K562 (cell line): Measurements from ENCODE around the gene NTRK1. TPM values are rescaled to one million over a fixed set of nuclear protein-coding genes. Genes with fewer than 3 reads are reported as not detected.

ENCODE experiments used
- BACH1 ChIP-seq: fragments of 200-800 bp; sonication (Bioruptor generic); IDR thresholded peaks from 2 replicates; pipeline ENCODE4 v1.6.1; 2016; ENCODE audit warnings: missing genetic modification characterization, missing compliant biosample characterization
- BRF1 ChIP-seq: IDR thresholded peaks from 3 replicates; pipeline ENCODE4 v1.6.1; 2011; ENCODE audit warnings: borderline replicate concordance, mild to moderate bottlenecking; ENCODE audit not compliant: insufficient read length; ENCODE audit errors: extremely low read depth
- CHCHD3 ChIP-seq: fragments of 250-450 bp; sonication (Bioruptor Pico); IDR thresholded peaks from 2 replicates; pipeline ENCODE4 v2.1.2; 2022; ENCODE audit warnings: mild to moderate bottlenecking
- ELF1 ChIP-seq: fragments of 200-800 bp; sonication (Bioruptor generic); IDR thresholded peaks from 2 replicates; pipeline ENCODE4 v1.6.1; 2016; ENCODE audit warnings: missing genetic modification characterization, missing compliant biosample characterization
- EP400 ChIP-seq: fragments of 450-650 bp; IDR thresholded peaks from 2 replicates; pipeline ENCODE4 v1.6.1; 2017; ENCODE audit warnings: antibody characterized with exemption, mild to moderate bottlenecking, moderate library complexity
- ESRRA ChIP-seq: fragments of 450-650 bp; IDR thresholded peaks from 2 replicates; pipeline ENCODE4 v1.6.1; 2014; ENCODE audit warnings: low read depth, mild to moderate bottlenecking, moderate library complexity, borderline replicate concordance
- MTA1 ChIP-seq: fragments of 450-650 bp; IDR thresholded peaks from 2 replicates; pipeline ENCODE4 v1.6.1; 2017; ENCODE audit warnings: borderline replicate concordance
- NEUROD1 ChIP-seq: fragments of 150-350 bp; IDR thresholded peaks from 2 replicates; pipeline ENCODE4 v1.6.1; 2014; ENCODE audit warnings: borderline replicate concordance, low read length, low read depth; ENCODE audit not compliant: partially characterized antibody
- PREB ChIP-seq: sonication (generic); formaldehyde crosslinking; IDR thresholded peaks from 2 replicates; pipeline ENCODE4 v1.8.1; 2023; ENCODE audit warnings: mild to moderate bottlenecking, missing genetic modification reagents
- RBM15 ChIP-seq: fragments of 200-400 bp; formaldehyde crosslinking; IDR thresholded peaks from 2 replicates; pipeline ENCODE4 v1.6.1; 2018; ENCODE audit warnings: mild to moderate bottlenecking, low read length, moderate library complexity; ENCODE audit not compliant: insufficient read depth
- RBM22 ChIP-seq: fragments of 200-400 bp; formaldehyde crosslinking; IDR thresholded peaks from 2 replicates; pipeline ENCODE4 v1.6.1; 2018; ENCODE audit warnings: low read length, low read depth; ENCODE audit not compliant: poor library complexity, severe bottlenecking
- SIX5 ChIP-seq, 2 experiments: IDR thresholded peaks; 2 replicates each; pipeline ENCODE4 v1.6.1; 2011; ENCODE audit warnings: low read length in 2 of 2, borderline replicate concordance in 1 of 2, low read depth in 1 of 2, mild to moderate bottlenecking in 1 of 2, moderate library complexity in 1 of 2; ENCODE audit not compliant: insufficient read depth in 1 of 2
- SLC30A9 ChIP-seq: fragments of 250-450 bp; sonication (Bioruptor Pico); IDR thresholded peaks from 2 replicates; pipeline ENCODE4 v1.8.0; 2022; ENCODE audit warnings: mild to moderate bottlenecking, moderate library complexity
- SNRNP70 ChIP-seq: fragments of 200-400 bp; formaldehyde crosslinking; optimal IDR thresholded peaks from 2 replicates; pipeline ENCODE3; 2017; ENCODE audit warnings: low read depth, low read length
- TAL1 ChIP-seq: fragments of 450-650 bp; IDR thresholded peaks from 2 replicates; pipeline ENCODE4 v1.6.1; 2016; ENCODE audit warnings: mild to moderate bottlenecking
- U2AF2 ChIP-seq: fragments of 200-400 bp; formaldehyde crosslinking; optimal IDR thresholded peaks from 2 replicates; pipeline ENCODE3; 2017; ENCODE audit warnings: low read depth, mild to moderate bottlenecking, low read length
- ZNF217 ChIP-seq: sonication (generic); formaldehyde crosslinking; IDR thresholded peaks from 2 replicates; pipeline ENCODE4 v1.8.0; 2022; ENCODE audit warnings: mild to moderate bottlenecking, missing genetic modification reagents
- ZNF263 ChIP-seq: sonication (generic); formaldehyde crosslinking; IDR thresholded peaks from 2 replicates; pipeline ENCODE4 v1.8.0; 2022; ENCODE audit warnings: mild to moderate bottlenecking, missing genetic modification reagents, borderline replicate concordance
- ZNF507 ChIP-seq: conservative IDR thresholded peaks from 2 replicates; pipeline ENCODE4 v1.6.1; 2017; ENCODE audit warnings: missing genetic modification characterization, missing compliant biosample characterization
- ZNF518B ChIP-seq: fragments of 250-450 bp; sonication (Bioruptor Pico); IDR thresholded peaks from 2 replicates; pipeline ENCODE4 v1.5.0; 2021; ENCODE audit warnings: mild to moderate bottlenecking, moderate library complexity
- ZNF830 ChIP-seq: fragments of 250-450 bp; sonication (Bioruptor Pico); IDR thresholded peaks from 2 replicates; pipeline ENCODE4 v1.5.0; 2021; ENCODE audit warnings: mild to moderate bottlenecking
- polyA plus RNA-seq, 8 experiments: library from polyadenylated mRNA; depleted of rRNA in 4 of 8; stranded (reverse) in 5 of 8; unstranded in 3 of 8; fragments of >200 nt; fragmentation: Nextera tagmentation in 2 of 8; fragmentation: Illumina TruSeq in 1 of 8; extraction: Ambion mirVana in 2 of 8; extraction: Trizol in 1 of 8; gene quantifications; 2 replicates each; pipeline versions ENCODE4 v1.2.1 to v1.2.3, GENCODE V29; 2011 to 2014; ENCODE audit warnings: inconsistent platforms in 1 of 8, missing spikeins in 1 of 8
- total RNA-seq, 7 experiments: library from RNA; depleted of rRNA in 6 of 7; stranded (reverse); fragments of >200 nt in 6 of 7; fragmentation: Illumina TruSeq in 2 of 7; extraction: Trizol in 2 of 7; gene quantifications; 2 replicates each; pipeline versions ENCODE4 v1.2.1 to v1.2.3, GENCODE V29; 2011 to 2021; ENCODE audit warnings: low replicate concordance in 1 of 7
- TF ChIP-seq, protein P1 (sequence below): fragments of 250-450 bp; sonication (Bioruptor Pico); IDR thresholded peaks from 2 replicates; pipeline ENCODE4 v1.8.0; 2021; ENCODE audit warnings: borderline replicate concordance, mild to moderate bottlenecking, moderate library complexity; ENCODE audit not compliant: poor library complexity, severe bottlenecking

The NTRK1 gene
- total and polyA plus RNA-seq, 9 of the 15 experiments (the other 6 are each of a cell fraction or from before 2014, with no cell fraction given), result 0.46 to 30.0 (median 7.9) TPM

DNA sequence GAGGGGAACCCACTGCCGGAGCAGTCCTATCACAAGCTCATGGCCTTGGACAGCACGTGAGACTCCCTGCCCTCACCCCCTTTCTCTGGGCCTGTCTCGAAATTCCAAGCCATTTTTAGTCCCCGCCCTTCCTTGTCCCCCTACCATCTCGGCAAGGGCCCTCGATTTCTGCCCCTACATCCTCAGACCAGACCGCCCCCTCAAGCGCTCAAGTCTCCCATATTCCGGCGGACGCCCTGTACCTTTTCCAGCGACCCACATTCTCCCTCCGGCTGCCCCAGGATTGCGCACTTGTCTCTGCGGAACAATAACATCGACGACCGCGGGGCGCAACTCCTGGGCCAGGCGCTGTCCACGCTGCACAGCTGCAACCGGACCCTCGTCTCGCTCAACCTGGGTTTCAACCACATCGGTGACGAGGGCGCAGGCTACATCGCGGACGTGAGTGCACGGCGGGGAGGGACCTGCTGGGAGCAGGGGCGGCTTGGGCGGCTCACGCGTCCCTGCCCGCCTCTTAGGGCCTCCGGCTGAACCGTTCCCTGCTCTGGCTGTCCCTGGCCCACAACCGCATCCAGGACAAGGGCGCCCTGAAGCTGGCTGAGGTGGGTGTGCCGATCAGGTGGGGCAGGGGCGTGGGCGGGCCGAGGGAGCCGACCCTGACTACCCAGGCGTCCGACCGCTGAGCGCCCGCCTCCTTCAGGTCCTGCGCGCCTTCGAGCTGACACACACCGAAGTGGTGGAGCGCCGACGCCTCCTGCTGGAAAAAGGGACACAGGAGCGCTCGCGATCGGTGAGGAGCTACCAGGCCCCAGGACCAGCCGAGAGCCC lies 66.8 kb downstream of the NTRK1 start (continued):
- TF ChIP-seq ZNF518B (CRISPR knock-in tag), result no peak
- no peak for TF ChIP-seq NEUROD1
- TF ChIP-seq ZNF263 (CRISPR knock-in tag), result peak; percentile 75; the same call in 1 of the 2 replicates
- TF ChIP-seq, protein P1, sequence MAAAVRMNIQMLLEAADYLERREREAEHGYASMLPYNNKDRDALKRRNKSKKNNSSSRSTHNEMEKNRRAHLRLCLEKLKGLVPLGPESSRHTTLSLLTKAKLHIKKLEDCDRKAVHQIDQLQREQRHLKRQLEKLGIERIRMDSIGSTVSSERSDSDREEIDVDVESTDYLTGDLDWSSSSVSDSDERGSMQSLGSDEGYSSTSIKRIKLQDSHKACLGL (CRISPR knock-in tag), result no peak
- TF ChIP-seq ZNF507 (tag), result no peak
- no peak for TF ChIP-seq SIX5 (IDR thresholded peaks at IDR 0.05; ENCODE audit: borderline replicate concordance in 1 of 2, insufficient read depth in 1 of 2, low read depth in 1 of 2, low read length in 2 of 2)
- TF ChIP-seq PREB (CRISPR knock-in tag), result 0 out of 2 replicates have a peak, but pooled peaks have one; percentile 37
- TF ChIP-seq U2AF2, result no peak
- no peak for TF ChIP-seq ELF1 (tag)
- no peak for TF ChIP-seq RBM15
- no peak for TF ChIP-seq BRF1
- 0 out of 2 replicates have a peak, but pooled peaks have one; percentile 14 for TF ChIP-seq ESRRA
- no peak for TF ChIP-seq ZNF830 (CRISPR knock-in tag)
- no peak for TF ChIP-seq SLC30A9 (CRISPR knock-in tag)
- no peak for TF ChIP-seq EP400
- no peak for TF ChIP-seq ZNF217
- TF ChIP-seq CHCHD3 (CRISPR knock-in tag), result no peak
- no peak for TF ChIP-seq MTA1
- TF ChIP-seq SNRNP70, result no peak
- no peak for TF ChIP-seq RBM22
- TF ChIP-seq TAL1, result no peak
- no peak for TF ChIP-seq BACH1 (tag)
